NCI-H1436 (cell line): ENCODE data around the gene FUT7.
"Not testable (repeated sequence)": the region's sequence is repeated elsewhere in the genome, so short reads cannot be mapped to it uniquely, and the experiment has no call there.

Experiments used
- DNase-seq: peaks from one replicate; lab custom pipeline; 2025; lab: John Stamatoyannopoulos, UW

The FUT7 gene

DNA sequence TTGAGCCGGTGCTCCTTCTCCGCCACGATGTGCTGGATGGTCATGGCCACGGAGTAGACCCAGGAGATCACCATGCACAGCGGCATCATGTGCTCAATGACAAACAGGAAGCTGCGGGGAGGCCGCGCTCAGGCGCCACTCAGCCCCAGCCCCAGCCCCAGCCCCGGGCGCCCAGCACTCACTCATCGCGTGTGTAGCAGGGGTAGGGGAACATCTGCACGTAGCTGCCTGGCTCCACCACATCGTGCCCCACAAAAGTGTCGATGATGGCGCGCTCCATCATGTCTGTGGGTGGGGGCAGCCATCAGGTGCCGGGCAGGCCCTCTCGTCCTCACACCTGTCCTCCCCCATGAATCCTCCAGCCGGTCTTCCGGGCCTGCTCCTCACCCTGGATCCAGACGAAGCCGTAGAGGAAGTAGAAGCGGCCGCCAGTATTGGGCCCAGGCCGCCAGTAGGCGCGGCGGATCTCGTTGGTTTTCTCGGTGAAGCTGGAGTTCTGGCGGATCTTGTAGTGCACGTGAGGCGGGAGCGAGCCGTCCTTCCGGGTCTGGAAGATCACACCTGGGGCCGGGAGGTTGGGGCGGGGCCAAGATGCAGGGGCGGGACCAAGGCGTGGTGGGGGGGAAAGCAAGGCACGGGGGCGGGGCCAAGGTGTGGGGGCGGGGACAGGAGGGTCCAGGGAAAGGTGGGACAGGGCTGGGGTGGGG, 13.9 kb downstream of the FUT7 start:
- no peak for DNase-seq

GRCh38 chr9:137017071-137017470, 14.8 kb downstream of the FUT7 start:
- no peak for DNase-seq

DNA sequence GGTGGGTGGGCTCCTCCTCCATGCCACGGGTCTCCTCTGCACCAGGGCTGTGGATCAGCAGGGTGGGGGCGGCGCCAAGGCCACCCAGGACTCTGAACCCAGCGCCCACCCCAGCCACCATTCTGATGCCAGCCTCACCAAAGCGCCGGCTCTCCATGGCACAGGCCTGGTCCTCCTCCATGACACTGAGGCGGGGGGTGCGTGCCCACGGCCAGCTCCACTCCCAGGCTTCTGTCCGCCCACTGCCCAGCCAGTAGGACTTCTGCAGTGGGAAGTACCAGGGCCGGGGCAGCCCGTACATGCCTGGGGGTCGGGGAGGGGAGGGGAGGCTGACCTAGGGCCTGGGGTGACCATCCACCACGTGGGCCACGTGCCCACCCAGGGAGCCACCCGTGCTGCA, 15.5 kb downstream of the FUT7 start:
- DNase-seq = no peak

DNA sequence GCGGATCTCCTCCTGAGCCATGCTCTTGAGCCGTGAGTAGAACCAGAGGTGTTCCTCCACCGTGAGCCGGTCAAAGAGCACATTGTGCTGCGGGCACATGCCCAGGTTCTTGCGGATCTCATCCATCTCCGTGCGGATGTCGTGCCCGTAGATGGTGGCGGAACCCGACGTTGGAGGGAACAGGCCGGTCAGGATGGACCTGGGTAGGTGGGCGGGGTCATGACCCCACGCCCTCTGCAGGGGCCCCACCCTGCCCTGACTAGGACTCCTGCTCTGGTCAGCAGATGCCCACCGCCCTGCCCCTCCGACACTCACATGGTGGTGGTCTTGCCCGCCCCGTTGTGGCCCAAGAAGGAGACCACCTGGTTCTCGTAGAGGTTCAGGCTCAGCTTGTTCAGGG, 15.9 kb downstream of the FUT7 start:
- DNase-seq = no peak

DNA sequence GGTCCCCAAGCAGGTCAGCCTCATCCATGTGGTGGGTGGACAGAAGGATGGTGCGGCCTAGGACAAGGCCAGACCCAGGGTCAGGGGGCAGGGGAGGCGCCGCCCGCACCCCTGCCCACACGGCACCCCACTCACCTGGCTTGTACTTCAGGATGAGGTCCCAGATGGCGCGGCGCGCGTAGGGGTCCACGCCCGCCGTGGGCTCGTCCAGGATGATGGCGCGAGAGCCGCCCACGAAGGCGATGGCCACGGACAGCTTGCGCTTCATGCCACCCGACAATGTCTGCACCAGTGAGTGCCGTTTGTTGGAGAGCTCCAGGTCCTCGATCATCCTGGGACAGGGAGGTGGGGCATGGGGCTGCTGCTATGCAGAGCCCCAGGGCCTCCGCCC, 16.4 kb downstream of the FUT7 start:
- no peak for DNase-seq

DNA sequence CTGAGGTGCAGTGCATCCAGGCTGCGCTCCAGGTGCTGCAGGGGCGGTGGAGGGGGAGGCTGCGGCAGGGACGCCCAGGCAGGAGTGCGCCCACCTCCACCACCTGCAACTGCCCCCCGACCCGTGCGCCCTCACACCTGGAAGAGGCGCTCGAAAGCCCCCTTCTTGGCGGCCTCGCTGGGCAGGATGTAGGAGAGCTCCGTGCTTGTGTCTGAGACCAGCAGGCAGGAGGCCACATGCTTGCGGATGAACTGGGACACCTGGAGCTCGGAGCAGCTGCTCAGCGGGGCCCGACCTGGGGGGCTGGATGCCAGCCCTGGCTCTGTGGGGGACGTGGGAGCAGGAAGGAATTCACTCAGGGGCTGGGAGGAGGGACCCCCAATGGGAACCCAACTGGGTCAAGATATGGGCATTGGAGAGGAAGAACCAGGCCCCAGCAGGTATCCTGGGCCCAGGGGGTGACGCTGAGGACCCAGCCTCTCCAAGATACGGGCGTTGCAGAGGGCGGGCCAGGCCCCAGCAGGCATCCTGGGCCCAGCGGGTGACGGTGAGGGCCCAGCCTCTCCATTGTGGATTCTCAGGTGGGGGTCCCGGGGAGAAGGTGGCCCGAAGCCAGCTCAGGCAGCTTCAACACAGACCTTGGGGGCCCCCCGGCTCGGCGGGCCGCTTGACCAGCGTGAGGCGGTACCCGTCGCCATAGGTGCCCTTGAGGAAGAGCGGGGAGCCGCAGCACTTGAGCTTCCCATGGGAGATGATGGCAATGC, 16.9 kb downstream of the FUT7 start:
- no peak for DNase-seq

DNA sequence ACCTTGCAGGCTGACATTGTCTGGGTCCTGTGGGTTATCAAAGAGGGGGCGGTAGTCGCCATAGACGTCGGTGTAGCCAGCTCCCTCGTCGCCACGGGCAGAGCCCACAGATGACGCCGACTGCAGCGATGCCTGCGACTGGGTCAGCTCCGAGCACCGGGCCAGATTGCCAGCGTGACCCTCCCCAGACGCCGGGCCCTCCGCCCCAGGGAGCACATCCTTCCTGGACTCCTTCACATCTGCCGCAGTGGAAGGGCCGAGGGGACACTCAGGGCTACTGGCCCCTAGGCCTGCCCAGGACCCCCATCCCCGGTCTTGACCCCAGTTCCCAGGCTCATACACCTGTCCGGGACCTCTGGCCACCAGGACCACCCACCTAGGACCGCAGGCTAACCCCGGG, 17.7 kb downstream of the FUT7 start:
- DNase-seq = no peak

DNA sequence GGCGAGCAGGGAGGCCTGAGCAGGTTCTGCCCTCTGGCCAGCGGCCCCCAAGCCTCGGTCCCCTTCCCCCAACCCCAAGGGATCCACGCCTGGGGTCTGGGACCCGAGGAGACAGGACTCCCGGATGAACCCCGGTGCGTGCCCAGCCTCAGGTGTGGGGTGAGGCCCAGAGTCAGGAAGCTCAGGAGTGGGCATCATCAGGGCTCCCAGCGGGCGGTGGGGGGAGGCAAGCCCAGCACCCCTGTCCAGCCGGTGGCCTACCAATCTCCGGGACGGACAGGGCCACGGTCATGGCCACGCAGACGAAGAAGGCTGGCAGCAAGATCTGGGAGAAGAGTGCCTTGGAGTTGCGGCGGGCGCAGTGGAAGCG, 18.3 kb downstream of the FUT7 start:
- DNase-seq = no peak

DNA sequence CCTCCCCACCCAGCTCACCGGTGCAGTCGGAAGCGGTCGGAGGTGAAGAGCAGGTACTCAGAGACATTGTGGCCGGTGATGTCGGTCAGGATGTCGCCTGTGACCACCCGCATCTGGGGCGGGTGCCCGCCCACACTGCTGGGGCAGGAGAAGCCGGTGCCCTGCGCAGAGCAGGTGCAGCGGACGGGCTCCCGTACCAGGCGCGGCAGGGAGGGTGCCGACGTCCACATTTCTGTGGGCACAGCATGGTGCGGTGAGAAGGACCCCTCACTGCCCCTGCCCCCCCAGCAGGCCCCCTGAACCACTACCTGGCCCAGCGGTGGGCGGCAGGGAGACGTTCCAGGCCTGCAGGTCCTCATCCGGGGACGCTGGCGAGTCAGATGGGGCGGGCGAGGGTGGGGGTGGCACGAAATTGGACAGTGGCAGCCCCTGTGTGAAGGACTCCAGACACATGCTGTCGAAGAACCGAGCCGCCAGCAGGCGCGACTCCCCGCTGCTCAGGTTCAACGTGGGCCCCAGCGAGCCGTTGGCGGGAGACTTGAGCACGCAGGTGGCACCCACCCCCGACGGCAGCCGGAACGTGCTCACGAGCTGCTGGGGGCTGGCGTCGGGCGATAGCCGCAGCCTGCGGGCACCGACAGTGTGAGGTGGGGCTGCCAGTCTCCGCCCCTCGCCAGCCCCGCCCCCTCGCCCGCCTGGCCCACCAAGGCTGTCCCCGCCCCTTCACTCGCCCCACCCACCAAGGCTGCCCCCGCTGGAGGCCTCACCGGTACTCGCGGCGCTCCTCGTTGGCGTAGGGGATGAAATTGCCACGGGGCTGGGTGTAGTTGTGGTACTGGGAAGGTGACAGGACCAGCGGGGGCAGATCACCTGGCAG, 19.0 kb downstream of the FUT7 start:
- DNase-seq = no peak

DNA sequence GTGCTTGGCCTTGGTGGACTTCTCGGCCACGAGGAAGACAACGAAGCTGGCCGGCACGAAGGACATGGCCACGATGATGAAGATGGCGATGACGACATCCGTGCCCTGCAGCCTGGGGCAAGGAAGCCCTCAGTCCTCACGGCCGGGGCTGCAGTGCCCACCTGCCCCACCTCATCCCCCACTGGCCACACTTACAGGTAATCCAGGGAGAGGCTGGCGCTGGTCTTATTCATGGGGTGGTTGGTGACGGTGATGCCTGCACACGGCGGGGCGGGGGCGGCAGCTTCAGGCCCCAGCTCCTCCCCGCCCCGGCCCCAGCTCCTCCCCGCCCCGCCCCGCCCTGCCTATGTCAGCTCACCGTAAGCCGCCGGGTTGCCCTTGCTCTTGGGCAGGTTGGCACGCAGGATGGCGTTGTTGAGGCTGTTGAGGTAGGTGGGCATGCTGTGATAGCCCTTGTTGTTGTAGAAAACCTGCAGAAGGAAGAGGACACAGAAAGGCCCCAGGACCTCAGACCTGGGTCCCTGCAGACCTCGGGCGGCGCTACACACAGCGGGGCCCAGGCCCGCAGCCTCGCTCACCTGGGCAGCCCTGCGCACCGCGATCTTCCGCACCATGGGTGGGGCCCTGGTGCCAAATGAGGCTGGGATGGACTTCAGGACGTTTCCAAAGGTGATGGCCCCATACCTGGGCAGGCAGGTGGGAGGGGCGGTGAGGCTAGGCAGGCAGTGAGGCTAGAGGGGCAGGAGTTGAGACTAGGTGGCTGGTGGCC, 19.8 kb downstream of the FUT7 start:
- DNase-seq = no peak

- DNase-seq = no peak
Observed at GRCh38 chr9:137011156-137011555, 20.7 kb downstream of the FUT7 start.

GRCh38 chr9:137009938-137010732, 21.8 kb downstream of the FUT7 start:
- DNase-seq = no peak

DNA sequence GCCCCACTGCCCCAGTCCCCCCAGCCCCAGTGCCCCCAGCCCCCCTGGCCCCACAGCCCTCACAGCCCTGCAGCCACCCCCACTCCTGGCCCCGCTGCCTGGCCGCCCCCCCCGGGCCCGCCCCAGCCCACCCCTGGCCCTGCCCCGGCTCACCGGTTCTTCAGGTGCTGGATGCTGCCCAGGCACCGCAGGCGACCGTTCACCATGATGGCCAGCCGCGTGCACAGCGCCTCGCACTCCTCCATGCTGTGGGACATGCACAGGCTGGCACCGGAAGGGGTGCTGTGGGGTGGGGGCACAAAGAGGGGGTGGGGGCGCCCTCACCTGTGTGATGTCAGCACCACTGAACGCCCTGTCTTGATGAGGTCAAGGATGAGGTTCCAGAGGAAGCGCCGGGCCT, 22.7 kb downstream of the FUT7 start:
- DNase-seq = no peak

GRCh38 chr9:137008312-137008711, 23.6 kb downstream of the FUT7 start:
- DNase-seq = no peak

- no peak for DNase-seq
Observed at GRCh38 chr9:137007816-137008270, 24.0 kb downstream of the FUT7 start.

DNA sequence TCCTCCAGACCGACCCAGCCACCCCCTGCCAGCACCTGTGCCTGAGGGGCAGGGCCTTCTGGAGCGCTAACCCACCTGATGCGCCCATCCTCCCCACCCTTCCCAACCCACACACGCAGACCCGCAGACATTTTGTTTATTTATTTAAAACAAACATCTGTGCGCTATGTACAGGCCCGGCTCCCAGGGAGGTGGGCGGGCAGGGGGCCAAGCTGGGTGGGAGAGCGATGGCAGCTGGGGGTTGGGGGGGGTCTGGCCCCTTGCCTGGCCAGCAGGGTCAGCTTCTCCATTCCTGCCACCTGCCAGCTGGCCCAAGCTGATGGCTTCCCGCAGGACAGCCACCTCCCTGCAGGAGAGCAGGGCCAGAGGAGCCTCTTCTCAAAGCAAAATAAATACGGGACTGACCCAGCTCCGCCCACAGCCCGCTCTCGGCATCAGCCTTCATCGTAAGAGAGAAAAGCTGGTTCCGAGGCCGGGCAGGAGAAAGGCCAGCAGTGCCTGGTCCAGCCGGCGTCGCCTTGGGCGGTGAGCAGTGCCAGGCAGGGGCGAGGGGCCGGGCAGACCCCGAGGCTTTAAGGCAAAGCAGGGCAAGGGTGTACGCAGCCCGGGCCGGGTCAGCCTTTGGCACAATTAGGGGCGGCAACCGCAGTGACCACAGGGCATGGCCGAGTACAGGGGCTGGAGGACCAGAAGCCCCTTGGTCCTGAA, 24.6 kb downstream of the FUT7 start:
- no peak for DNase-seq

DNA sequence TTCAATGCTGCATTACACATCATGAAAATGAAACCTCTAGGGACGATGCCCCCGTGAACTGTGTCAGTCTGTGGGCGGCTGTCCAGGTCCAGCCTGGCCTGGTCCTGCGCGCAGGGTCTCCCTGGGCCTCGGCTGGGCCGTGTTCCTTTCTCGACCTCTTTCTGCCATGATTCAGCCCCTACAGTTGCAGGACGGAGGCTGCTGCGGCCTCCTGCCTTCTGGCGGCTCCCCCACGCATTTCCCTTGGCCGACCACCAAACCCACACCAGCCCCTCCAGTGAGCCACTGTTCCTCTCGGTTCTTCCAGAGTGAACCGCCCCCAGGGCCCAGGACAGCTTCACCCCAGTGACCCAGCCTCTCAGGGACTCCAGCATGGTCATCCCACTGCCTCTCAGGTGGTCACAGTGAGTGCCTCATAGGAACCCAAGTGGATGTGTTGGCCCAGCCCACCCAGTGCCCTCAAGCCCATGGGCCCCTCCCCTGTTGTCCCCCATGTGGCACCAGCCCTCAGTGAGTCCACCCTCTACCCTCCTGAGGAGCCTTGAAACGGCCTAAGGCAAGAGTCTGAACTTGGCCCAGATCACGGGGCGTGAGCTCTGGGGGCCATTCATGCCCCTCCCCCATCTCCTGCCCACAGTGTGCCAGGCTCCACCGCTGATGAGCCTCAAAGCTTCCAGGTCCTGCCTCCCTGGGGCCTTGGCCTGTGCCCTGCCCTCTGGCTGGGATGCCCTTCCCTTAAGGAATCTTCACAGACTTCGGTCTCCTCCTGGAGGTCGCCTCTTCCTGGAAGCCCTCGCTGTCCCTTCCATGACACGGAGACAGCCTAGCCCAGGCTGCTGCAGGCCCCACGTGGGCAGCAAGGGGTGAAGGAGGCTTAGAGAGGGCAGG, 25.5 kb downstream of the FUT7 start:
- no peak for DNase-seq

- not testable (repeated sequence) for DNase-seq
Observed at GRCh38 chr9:137004285-137004684, 27.6 kb downstream of the FUT7 start.

DNA sequence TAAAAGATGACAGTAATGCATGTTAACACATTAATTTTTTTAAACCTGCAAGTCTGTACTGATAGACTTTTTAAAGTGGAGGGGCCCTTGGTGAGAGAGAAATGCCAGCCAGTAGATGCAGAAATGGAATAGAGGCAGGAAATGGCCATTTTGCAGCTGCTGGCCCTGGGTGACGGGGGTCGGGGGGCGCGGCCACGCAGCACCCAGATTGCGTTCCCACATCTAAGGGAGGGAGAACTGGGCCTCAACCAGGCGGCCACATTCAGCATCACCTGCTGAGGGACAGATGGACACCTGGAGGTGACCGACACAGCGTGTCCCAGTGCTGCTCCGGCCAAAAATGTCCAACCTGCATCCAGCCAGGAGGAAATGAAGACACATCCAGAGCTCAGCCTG, 29.2 kb downstream of the FUT7 start:
- DNase-seq = no peak
